ENCODE measurements around the gene LSM7. TPM values are rescaled to one million over a fixed set of nuclear protein-coding genes. Genes with fewer than 3 reads are reported as not detected.

LSM7 gene
- total RNA-seq, 2 experiments from 2014 or later: 164 to 321 TPM

GRCh38 chr19:2343289-2343982 is 15.1 kb upstream of the LSM7 start:
- Histone ChIP-seq H3K9me3 (ENCODE audit: low read length) (no peaks in the 10 kb centered on the region), H3K27ac (ENCODE audit: low read depth, low read length, poor library complexity, severe bottlenecking) (no peak overlapping the region), H3K4me3 (ENCODE audit: low read depth, low read length, poor library complexity, severe bottlenecking) (no peak overlapping the region), H4K20me1 (ENCODE audit: insufficient read depth, low read length) (no peaks in the 10 kb centered on the region), H3K4me1 (ENCODE audit: insufficient read depth, low read length, poor library complexity, severe bottlenecking) (no peaks in the 10 kb centered on the region), H3K36me3 (ENCODE audit: insufficient read depth, low read length) (peaks cover 38% of the 10 kb centered on the region), H3K79me2 (ENCODE audit: insufficient read depth, low read depth, low read length) (no peaks in the 10 kb centered on the region), H3K9me2 (ENCODE audit: insufficient read depth, low read length) (no peaks in the 10 kb centered on the region), H2AFZ (ENCODE audit: low read length) (no peak overlapping the region), H3K4me2 (ENCODE audit: low read length) (no peak overlapping the region)
- intact Hi-C loops (cut with micrococcal nuclease; ENCODE audit: unreplicated experiment): no loop called here
- no TSS peak for BruUV-seq (replicated peaks)
- ChIA-PET CTCF (ENCODE audit: unreplicated experiment) (no interaction called here), POLR2A (no interaction called here)
- TF ChIP-seq EZH2phosphoT487 (IDR thresholded peaks at IDR 0.05; ENCODE audit: borderline replicate concordance, low read depth, low read length): no peak
- TF ChIP-seq, protein P1, sequence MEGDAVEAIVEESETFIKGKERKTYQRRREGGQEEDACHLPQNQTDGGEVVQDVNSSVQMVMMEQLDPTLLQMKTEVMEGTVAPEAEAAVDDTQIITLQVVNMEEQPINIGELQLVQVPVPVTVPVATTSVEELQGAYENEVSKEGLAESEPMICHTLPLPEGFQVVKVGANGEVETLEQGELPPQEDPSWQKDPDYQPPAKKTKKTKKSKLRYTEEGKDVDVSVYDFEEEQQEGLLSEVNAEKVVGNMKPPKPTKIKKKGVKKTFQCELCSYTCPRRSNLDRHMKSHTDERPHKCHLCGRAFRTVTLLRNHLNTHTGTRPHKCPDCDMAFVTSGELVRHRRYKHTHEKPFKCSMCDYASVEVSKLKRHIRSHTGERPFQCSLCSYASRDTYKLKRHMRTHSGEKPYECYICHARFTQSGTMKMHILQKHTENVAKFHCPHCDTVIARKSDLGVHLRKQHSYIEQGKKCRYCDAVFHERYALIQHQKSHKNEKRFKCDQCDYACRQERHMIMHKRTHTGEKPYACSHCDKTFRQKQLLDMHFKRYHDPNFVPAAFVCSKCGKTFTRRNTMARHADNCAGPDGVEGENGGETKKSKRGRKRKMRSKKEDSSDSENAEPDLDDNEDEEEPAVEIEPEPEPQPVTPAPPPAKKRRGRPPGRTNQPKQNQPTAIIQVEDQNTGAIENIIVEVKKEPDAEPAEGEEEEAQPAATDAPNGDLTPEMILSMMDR (conservative IDR thresholded peaks at IDR 0.05; ENCODE audit: low read length): no peak
- no peak for DNase-seq (ENCODE audit: low spot score)

GRCh38 chr19:2342656-2343288 is 14.4 kb upstream of the LSM7 start:
- intact Hi-C loops (cut with micrococcal nuclease; ENCODE audit: unreplicated experiment): no loop called here
- no peak overlapping the region for H2AFZ ChIP-seq (ENCODE audit: low read length)
- H4K20me1 ChIP-seq (ENCODE audit: insufficient read depth, low read length): no peaks in the 10 kb centered on the region
- no peaks in the 10 kb centered on the region for H3K4me1 ChIP-seq (ENCODE audit: insufficient read depth, low read length, poor library complexity, severe bottlenecking)
- ChIA-PET POLR2A (no interaction called here), CTCF (ENCODE audit: unreplicated experiment) (no interaction called here)
- DNase-seq (ENCODE audit: low spot score): no peak
- TF ChIP-seq EZH2phosphoT487 (IDR thresholded peaks at IDR 0.05; ENCODE audit: borderline replicate concordance, low read depth, low read length): no peak
- TF ChIP-seq, protein P1 (conservative IDR thresholded peaks at IDR 0.05; ENCODE audit: low read length): no peak
- no peak overlapping the region for H3K4me3 ChIP-seq (ENCODE audit: low read depth, low read length, poor library complexity, severe bottlenecking)
- H3K9me3 ChIP-seq (ENCODE audit: low read length): no peaks in the 10 kb centered on the region
- no peak overlapping the region for H3K27ac ChIP-seq (ENCODE audit: low read depth, low read length, poor library complexity, severe bottlenecking)
- H3K4me2 ChIP-seq (ENCODE audit: low read length): no peak overlapping the region
- H3K79me2 ChIP-seq (ENCODE audit: insufficient read depth, low read depth, low read length): no peaks in the 10 kb centered on the region
- BruUV-seq (replicated peaks): no TSS peak
- no peaks in the 10 kb centered on the region for H3K9me2 ChIP-seq (ENCODE audit: insufficient read depth, low read length)
- H3K36me3 ChIP-seq (ENCODE audit: insufficient read depth, low read length): peaks cover 38% of the 10 kb centered on the region

DNA sequence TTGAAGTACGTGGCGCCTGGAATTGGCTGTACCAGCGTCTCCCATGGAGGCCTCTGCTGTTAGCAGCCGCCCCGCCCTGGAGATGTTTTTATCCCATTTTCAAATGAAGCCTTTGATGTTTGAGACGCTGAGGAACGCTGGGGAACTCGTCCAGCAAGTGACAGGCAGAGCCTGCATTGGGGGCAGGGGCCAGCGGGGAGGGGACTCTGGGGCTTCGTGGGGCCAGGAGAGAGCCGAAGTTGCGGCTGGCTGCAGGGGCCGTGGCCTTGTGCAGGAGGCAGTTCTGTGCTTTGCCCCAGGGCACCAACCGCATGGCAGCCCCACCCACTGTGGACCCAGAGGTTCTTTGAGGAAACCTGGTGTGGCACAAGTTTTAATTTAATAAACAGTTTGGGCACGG is 13.6 kb upstream of the LSM7 start:
- no TSS peak for BruUV-seq (replicated peaks)
- Histone ChIP-seq H4K20me1 (ENCODE audit: insufficient read depth, low read length) (no peaks in the 10 kb centered on the region), H3K9me3 (ENCODE audit: low read length) (no peaks in the 10 kb centered on the region), H2AFZ (ENCODE audit: low read length) (no peak overlapping the region), H3K36me3 (ENCODE audit: insufficient read depth, low read length) (peaks cover 38% of the 10 kb centered on the region), H3K79me2 (ENCODE audit: insufficient read depth, low read depth, low read length) (no peaks in the 10 kb centered on the region), H3K4me1 (ENCODE audit: insufficient read depth, low read length, poor library complexity, severe bottlenecking) (no peaks in the 10 kb centered on the region), H3K4me3 (ENCODE audit: low read depth, low read length, poor library complexity, severe bottlenecking) (no peak overlapping the region), H3K4me2 (ENCODE audit: low read length) (no peak overlapping the region), H3K9me2 (ENCODE audit: insufficient read depth, low read length) (no peaks in the 10 kb centered on the region), H3K27ac (ENCODE audit: low read depth, low read length, poor library complexity, severe bottlenecking) (no peak overlapping the region)
- no peak for DNase-seq (ENCODE audit: low spot score)
- ChIA-PET CTCF (ENCODE audit: unreplicated experiment) (no interaction called here), POLR2A (no interaction called here)
- TF ChIP-seq, protein P1 (conservative IDR thresholded peaks at IDR 0.05; ENCODE audit: low read length): no peak
- TF ChIP-seq EZH2phosphoT487 (IDR thresholded peaks at IDR 0.05; ENCODE audit: borderline replicate concordance, low read depth, low read length): no peak
- intact Hi-C loops (cut with micrococcal nuclease; ENCODE audit: unreplicated experiment): no loop called here

Measured in OCI-LY7 (cell line).